Trophoblast cell (in vitro differentiated cells and primary cell): Measurements from ENCODE around the gene DTD1. TPM values are rescaled to one million over a fixed set of nuclear protein-coding genes. Genes with fewer than 3 reads are reported as not detected.

Source experiments
- DNase-seq, 2 donors: peaks; one replicate each; pipeline ENCODE4 v3.0.0-alpha.2; 2016
- H2AFZ ChIP-seq: 2 replicates; pipeline ENCODE4 v1.6.1; 2013; ENCODE audit warnings: low read length, moderate library complexity, mild to moderate bottlenecking; ENCODE audit not compliant: insufficient read depth, poor library complexity
- H2AK5ac ChIP-seq: 2 replicates; pipeline ENCODE4 v1.6.1; 2013; ENCODE audit warnings: mild to moderate bottlenecking, low read length
- H2BK120ac ChIP-seq: 2 replicates; pipeline ENCODE4 v1.6.1; 2013; ENCODE audit warnings: low read length, mild to moderate bottlenecking, moderate library complexity; ENCODE audit not compliant: insufficient read depth, poor library complexity
- H2BK12ac ChIP-seq: 2 replicates; pipeline ENCODE4 v1.6.1; 2013; ENCODE audit warnings: mild to moderate bottlenecking, low read length, moderate library complexity
- H2BK5ac ChIP-seq: 2 replicates; pipeline ENCODE4 v1.6.1; 2013; ENCODE audit warnings: low read length, low read depth, moderate library complexity, mild to moderate bottlenecking; ENCODE audit not compliant: poor library complexity
- H3K14ac ChIP-seq: 2 replicates; pipeline ENCODE4 v1.6.1; 2013; ENCODE audit warnings: mild to moderate bottlenecking, low read length
- H3K18ac ChIP-seq: 2 replicates; pipeline ENCODE4 v1.6.1; 2013; ENCODE audit warnings: mild to moderate bottlenecking, low read length
- H3K23ac ChIP-seq: 2 replicates; pipeline ENCODE4 v1.6.1; 2013; ENCODE audit warnings: low read length
- H3K27ac ChIP-seq: 2 replicates; pipeline ENCODE4 v1.5.1; 2013; ENCODE audit warnings: low read depth, mild to moderate bottlenecking, inconsistent platforms, low read length, moderate library complexity
- H3K27me3 ChIP-seq: 2 replicates; pipeline ENCODE4 v1.6.1; 2013; ENCODE audit warnings: inconsistent platforms, mild to moderate bottlenecking, low read length, moderate library complexity; ENCODE audit not compliant: insufficient read depth
- H3K36me3 ChIP-seq, 2 experiments: 1 replicate in 1 of 2; 2 replicates in 1 of 2; pipeline ENCODE4 v1.6.1; 2013; ENCODE audit warnings: low read length in 2 of 2, mild to moderate bottlenecking in 2 of 2, moderate library complexity in 1 of 2; ENCODE audit not compliant: insufficient read depth in 2 of 2, control insufficient read depth in 1 of 2
- H3K4ac ChIP-seq: 2 replicates; pipeline ENCODE4 v1.6.1; 2013; ENCODE audit warnings: low read depth, mild to moderate bottlenecking, low read length, moderate library complexity
- H3K4me1 ChIP-seq, 2 experiments: 1 replicate in 1 of 2; 2 replicates in 1 of 2; pipeline ENCODE4 v1.6.1; 2013; ENCODE audit warnings: low read length in 2 of 2, mild to moderate bottlenecking in 2 of 2, moderate library complexity in 1 of 2; ENCODE audit not compliant: insufficient read depth in 2 of 2, control insufficient read depth in 1 of 2
- H3K4me2 ChIP-seq: 2 replicates; pipeline ENCODE4 v1.6.1; 2013; ENCODE audit warnings: inconsistent platforms, mild to moderate bottlenecking, low read length, moderate library complexity
- H3K4me3 ChIP-seq: 2 replicates; pipeline ENCODE4 v1.5.1; 2013; ENCODE audit warnings: mild to moderate bottlenecking, low read depth, low read length, inconsistent platforms
- H3K79me1 ChIP-seq: one replicate; pipeline ENCODE4 v1.6.1; 2013; ENCODE audit warnings: low read length
- H3K79me2 ChIP-seq: 2 replicates; pipeline ENCODE4 v1.6.1; 2013; ENCODE audit warnings: low read length, mild to moderate bottlenecking; ENCODE audit not compliant: control insufficient read depth, insufficient read depth, poor library complexity
- H3K9ac ChIP-seq: 2 replicates; pipeline ENCODE4 v1.6.1; 2013; ENCODE audit warnings: mild to moderate bottlenecking, low read length
- H3K9me3 ChIP-seq: 2 replicates; pipeline ENCODE4 v1.6.1; 2013; ENCODE audit warnings: low read depth, mild to moderate bottlenecking, control low read depth, inconsistent platforms, low read length; ENCODE audit not compliant: insufficient read depth
- H4K12ac ChIP-seq: 2 replicates; pipeline ENCODE4 v1.6.1; 2013; ENCODE audit warnings: low read depth, mild to moderate bottlenecking, low read length, moderate library complexity
- H4K8ac ChIP-seq: 2 replicates; pipeline ENCODE4 v1.6.1; 2013; ENCODE audit warnings: low read depth, mild to moderate bottlenecking, low read length, moderate library complexity
- H4K91ac ChIP-seq: one replicate; pipeline ENCODE4 v1.6.1; 2013; ENCODE audit warnings: low read depth, mild to moderate bottlenecking, low read length, moderate library complexity
- WGBS: extraction: QIAGEN DNeasy Blood & Tissue Kit; methylation state at CpG from one replicate; pipeline ENCODE4 v1.1.7; 2013; ENCODE audit warnings: missing lambda C conversion rate; ENCODE audit not compliant: insufficient read length, insufficient coverage; ENCODE audit errors: extremely low coverage; 5-methylcytosine and 5-hydroxymethylcytosine counted together
- polyA plus RNA-seq: library from polyadenylated mRNA; stranded (reverse); fragments of 200-250 nt; gene quantifications from 2 replicates; pipeline ENCODE4 v1.2.3, GENCODE V29; 2013

Gene DTD1
- 12.7 TPM in 2 replicates for polyA plus RNA-seq

- peaks cover 5% of the 10 kb centered on the region for H3K79me1 ChIP-seq
- no CpG with 5 or more reads among the region's 88 CpGs for WGBS
- H3K79me2 ChIP-seq = peaks cover 3% of the 10 kb centered on the region
- peak; percentile 76 to 83 for DNase-seq
- no peak within 1 kb of the TSS for H3K23ac ChIP-seq
- peak within 1 kb of the TSS; percentile 82 for H2AFZ ChIP-seq
- H3K9me3 ChIP-seq = no peaks in the 10 kb centered on the region
- peak within 1 kb of the TSS; percentile 90 for H3K4me2 ChIP-seq
- peak within 1 kb of the TSS; percentile 64 for H3K9ac ChIP-seq
- H4K8ac ChIP-seq = peak within 1 kb of the TSS; percentile 81
- H2BK5ac ChIP-seq = no peak within 1 kb of the TSS
- H3K36me3 ChIP-seq = no peaks in the 10 kb centered on the region
- H2BK120ac ChIP-seq = peak within 1 kb of the TSS; percentile 49
- peaks cover 2 to 5% of the 10 kb centered on the region in 2 experiments for H3K4me1 ChIP-seq
- H3K4ac ChIP-seq = no peak within 1 kb of the TSS
- H4K12ac ChIP-seq = peak within 1 kb of the TSS; percentile 56
- H3K18ac ChIP-seq = peak within 1 kb of the TSS; percentile 62
- H3K27me3 ChIP-seq = no peaks in the 10 kb centered on the region
- peak within 1 kb of the TSS; percentile 73 for H3K14ac ChIP-seq
- H2AK5ac ChIP-seq = no peak within 1 kb of the TSS
- H4K91ac ChIP-seq = peak within 1 kb of the TSS; percentile 77
- no peak within 1 kb of the TSS for H2BK12ac ChIP-seq
- peak within 1 kb of the TSS; percentile 81 for H3K4me3 ChIP-seq
- no peak within 1 kb of the TSS for H3K27ac ChIP-seq
Measured at GRCh38 chr20:18587665-18588573, at the start of gene DTD1. Gene DTD1 (plus strand): TSS chr20:18588054. CDS start chr20:18588073, 19 bp downstream.

- Histone ChIP-seq H3K4me1 (no peaks in the 10 kb centered on the region), H2AFZ (no peak overlapping the region), H2BK120ac (no peak overlapping the region), H3K4me3 (no peak overlapping the region), H2BK12ac (no peak overlapping the region), H4K8ac (no peak overlapping the region), H3K27me3 (no peaks in the 10 kb centered on the region), H3K9me3 (no peaks in the 10 kb centered on the region), H2BK5ac (no peak overlapping the region), H3K79me1 (no peaks in the 10 kb centered on the region), H3K4ac (no peak overlapping the region), H3K9ac (no peak overlapping the region), H3K23ac (no peak overlapping the region), H4K91ac (no peak overlapping the region), H4K12ac (no peak overlapping the region), H3K27ac (no peak overlapping the region), H3K4me2 (no peak overlapping the region), H3K18ac (no peak overlapping the region), H3K36me3 (peaks cover 24 to 40% of the 10 kb centered on the region in 2 experiments), H3K79me2 (no peaks in the 10 kb centered on the region), H3K14ac (no peak overlapping the region), H2AK5ac (no peak overlapping the region)
- DNase-seq = no peak
- no CpG with 5 or more reads among the region's 5 CpGs for WGBS
Measured at GRCh38 chr20:18541741-18542140, 46.1 kb upstream of the DTD1 start.

- Histone ChIP-seq H2BK120ac (no peak overlapping the region), H3K14ac (no peak overlapping the region), H3K27me3 (no peaks in the 10 kb centered on the region), H3K4ac (no peak overlapping the region), H3K23ac (no peak overlapping the region), H4K12ac (no peak overlapping the region), H3K36me3 (peaks cover 28 to 43% of the 10 kb centered on the region in 2 experiments), H3K9ac (no peak overlapping the region), H3K4me2 (no peak overlapping the region), H2BK5ac (no peak overlapping the region), H4K8ac (no peak overlapping the region), H2BK12ac (no peak overlapping the region), H3K18ac (no peak overlapping the region), H2AK5ac (no peak overlapping the region), H2AFZ (no peak overlapping the region), H3K4me3 (no peak overlapping the region), H3K79me1 (no peaks in the 10 kb centered on the region), H3K79me2 (no peaks in the 10 kb centered on the region), H3K27ac (no peak overlapping the region), H4K91ac (no peak overlapping the region), H3K4me1 (no peaks in the 10 kb centered on the region), H3K9me3 (no peaks in the 10 kb centered on the region)
- no peak for DNase-seq
- no CpG with 5 or more reads among the region's 4 CpGs for WGBS
Measured at GRCh38 chr20:18543216-18543615, 44.6 kb upstream of the DTD1 start.

GRCh38 chr20:18543932-18544331 lies 43.9 kb upstream of the DTD1 start:
- H3K4me2 ChIP-seq = no peak overlapping the region
- H3K14ac ChIP-seq = no peak overlapping the region
- H2BK12ac ChIP-seq = no peak overlapping the region

More at GRCh38 chr20:18543932-18544331, 43.9 kb upstream of the DTD1 start:
- Histone ChIP-seq H3K27ac (no peak overlapping the region), H2BK5ac (no peak overlapping the region), H3K9ac (no peak overlapping the region), H4K8ac (no peak overlapping the region), H4K91ac (no peak overlapping the region), H3K4ac (no peak overlapping the region), H2AK5ac (no peak overlapping the region), H3K79me2 (no peaks in the 10 kb centered on the region), H3K18ac (no peak overlapping the region), H3K36me3 (peaks cover 27 to 45% of the 10 kb centered on the region in 2 experiments), H2AFZ (no peak overlapping the region), H2BK120ac (no peak overlapping the region), H3K4me3 (no peak overlapping the region), H3K9me3 (no peaks in the 10 kb centered on the region), H3K79me1 (no peaks in the 10 kb centered on the region), H4K12ac (no peak overlapping the region), H3K23ac (no peak overlapping the region), H3K4me1 (no peaks in the 10 kb centered on the region), H3K27me3 (no peaks in the 10 kb centered on the region)
- no peak for DNase-seq
- no CpG with 5 or more reads among the region's 7 CpGs for WGBS
